Natural killer cell (primary cell): ENCODE measurements around the gene ACAP3. TPM values are rescaled to one million over a fixed set of nuclear protein-coding genes. Genes with fewer than 3 reads are reported as not detected.

Experiments used
- ATAC-seq, 3 donors: fragments of 150-1000 bp in 2 of 3; fragments of 200-7000 bp in 1 of 3; cut with Tn5 transposase; 1 replicate in 1 of 3; 2 replicates in 2 of 3; pipeline ENCODE4 v1.10.0; 2021; ENCODE audit warnings: mild to moderate bottlenecking in 2 of 3, moderate library complexity in 2 of 3
- DNase-seq, 2 donors: peaks; one replicate each; pipeline versions ENCODE4 v3.0.0 to v3.0.0-alpha.2; 2013 to 2021; ENCODE audit warnings: mixed read lengths in 1 of 2
- H3K27ac ChIP-seq: one replicate; pipeline ENCODE4 v1.5.1; 2013; ENCODE audit warnings: mild to moderate bottlenecking, low read length
- H3K27me3 ChIP-seq: one replicate; pipeline ENCODE4 v1.6.1; 2013; ENCODE audit warnings: low read length; ENCODE audit not compliant: control insufficient read depth, insufficient read depth
- H3K36me3 ChIP-seq: one replicate; pipeline ENCODE4 v1.6.1; 2013; ENCODE audit warnings: low read length; ENCODE audit not compliant: control insufficient read depth, insufficient read depth
- H3K4me1 ChIP-seq: one replicate; pipeline ENCODE4 v1.6.1; 2013; ENCODE audit warnings: low read length; ENCODE audit not compliant: control insufficient read depth, insufficient read depth
- H3K4me3 ChIP-seq: one replicate; pipeline ENCODE4 v1.5.1; 2013; ENCODE audit warnings: low read length
- H3K9me3 ChIP-seq: one replicate; pipeline ENCODE4 v1.6.1; 2013; ENCODE audit warnings: low read length; ENCODE audit not compliant: control insufficient read depth, insufficient read depth
- H3K27ac Mint-ChIP-seq, 2 donors: one replicate each; pipeline ENCODE4 v1.8.0; 2022; ENCODE audit warnings: mild to moderate bottlenecking in 2 of 2, mixed read lengths in 2 of 2, moderate library complexity in 1 of 2
- H3K27me3 Mint-ChIP-seq, 2 donors: one replicate each; pipeline ENCODE4 v1.8.0; 2022; ENCODE audit warnings: low read depth in 2 of 2, mixed read lengths in 2 of 2
- H3K36me3 Mint-ChIP-seq: one replicate; pipeline ENCODE4 v1.8.0; 2022; ENCODE audit warnings: mixed read lengths
- H3K4me1 Mint-ChIP-seq, 2 donors: one replicate each; pipeline ENCODE4 v1.8.0; 2022; ENCODE audit warnings: mixed read lengths in 2 of 2
- H3K4me3 Mint-ChIP-seq: one replicate; pipeline ENCODE4 v1.8.0; 2022; ENCODE audit warnings: mild to moderate bottlenecking, moderate library complexity, mixed read lengths
- H3K9me3 Mint-ChIP-seq, 2 donors: one replicate each; pipeline ENCODE4 v1.8.0; 2022; ENCODE audit warnings: mixed read lengths in 2 of 2
- WGBS: methylation state at CpG from one replicate; pipeline ENCODE4 v1.1.7; 2013; ENCODE audit warnings: missing lambda C conversion rate; ENCODE audit not compliant: insufficient coverage; 5-methylcytosine and 5-hydroxymethylcytosine counted together
- intact Hi-C: fragments of 100-400 bp; cut with micrococcal nuclease; formaldehyde crosslinking; loops from one replicate; pipeline ENCODE4 v1.14.2; 2022
- total RNA-seq, 4 donors: library from RNA; stranded (reverse); fragments of 120-200 nt in 1 of 4; gene quantifications; one replicate each; pipeline versions ENCODE4 v1.2.3 to v1.2.4, GENCODE V29; 2013 to 2022
- TF ChIP-seq, protein P1 (sequence below): fragments of 200-600 bp; IDR thresholded peaks from one replicate; pipeline ENCODE4 v1.8.0; 2022; ENCODE audit warnings: antibody characterized with exemption

ACAP3 gene
- total RNA-seq, 3 donors from 2014 or later (not counting 1 experiment from before 2014, with no cell fraction given) = 56.1 to 59.7 (median 59.0) TPM

DNA sequence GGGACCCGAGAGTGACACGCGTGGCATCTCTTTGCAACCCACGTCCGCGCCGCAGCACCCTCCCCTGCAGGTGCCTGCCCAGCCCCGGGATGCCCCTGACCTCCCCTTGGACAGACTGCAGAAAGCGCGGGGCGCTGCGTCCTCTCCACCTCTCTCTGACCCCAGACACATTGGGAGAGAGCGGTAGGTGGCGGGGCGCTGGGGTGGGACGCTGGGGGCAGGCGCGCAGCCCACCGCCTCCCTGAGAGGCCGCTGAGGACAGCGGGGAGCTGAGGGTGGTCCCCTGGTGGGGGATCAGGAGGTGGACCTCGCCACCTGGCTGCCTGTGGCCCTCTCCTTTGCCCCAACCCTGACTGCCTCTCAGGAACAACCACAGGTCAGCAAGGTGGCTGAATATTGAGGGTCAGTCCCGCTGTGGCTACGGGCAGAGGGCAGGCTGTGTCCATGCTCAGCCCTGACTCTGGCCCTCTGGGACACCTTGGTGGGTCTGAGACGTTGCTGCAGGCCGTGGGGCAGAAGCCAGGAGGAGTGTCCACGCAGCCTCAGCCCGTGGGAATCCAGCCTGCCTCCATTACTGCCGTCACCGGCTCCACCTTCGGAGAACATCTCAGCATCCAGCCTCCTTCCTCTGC is 33.3 kb downstream of the ACAP3 start:
- Mint-ChIP-seq H3K27me3 (no peaks in the 10 kb centered on the region), H3K36me3 (no peaks in the 10 kb centered on the region), H3K4me3 (peak overlapping the region; percentile 81), H3K27ac (peak overlapping the region in 1 of 2 donors; percentile 51), H3K9me3 (no peaks in the 10 kb centered on the region), H3K4me1 (peaks cover 28 to 34% of the 10 kb centered on the region in 2 donors)
- no peaks in the 10 kb centered on the region for H3K27me3 ChIP-seq
- no peaks in the 10 kb centered on the region for H3K9me3 ChIP-seq
- TF ChIP-seq, protein P1, sequence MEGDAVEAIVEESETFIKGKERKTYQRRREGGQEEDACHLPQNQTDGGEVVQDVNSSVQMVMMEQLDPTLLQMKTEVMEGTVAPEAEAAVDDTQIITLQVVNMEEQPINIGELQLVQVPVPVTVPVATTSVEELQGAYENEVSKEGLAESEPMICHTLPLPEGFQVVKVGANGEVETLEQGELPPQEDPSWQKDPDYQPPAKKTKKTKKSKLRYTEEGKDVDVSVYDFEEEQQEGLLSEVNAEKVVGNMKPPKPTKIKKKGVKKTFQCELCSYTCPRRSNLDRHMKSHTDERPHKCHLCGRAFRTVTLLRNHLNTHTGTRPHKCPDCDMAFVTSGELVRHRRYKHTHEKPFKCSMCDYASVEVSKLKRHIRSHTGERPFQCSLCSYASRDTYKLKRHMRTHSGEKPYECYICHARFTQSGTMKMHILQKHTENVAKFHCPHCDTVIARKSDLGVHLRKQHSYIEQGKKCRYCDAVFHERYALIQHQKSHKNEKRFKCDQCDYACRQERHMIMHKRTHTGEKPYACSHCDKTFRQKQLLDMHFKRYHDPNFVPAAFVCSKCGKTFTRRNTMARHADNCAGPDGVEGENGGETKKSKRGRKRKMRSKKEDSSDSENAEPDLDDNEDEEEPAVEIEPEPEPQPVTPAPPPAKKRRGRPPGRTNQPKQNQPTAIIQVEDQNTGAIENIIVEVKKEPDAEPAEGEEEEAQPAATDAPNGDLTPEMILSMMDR = no peak
- 32% methylated on average over 31 of the region's 31 CpGs for WGBS
- ATAC-seq (no peak), DNase-seq (no peak)
- H3K36me3 ChIP-seq = no peaks in the 10 kb centered on the region
- peaks cover 40% of the 10 kb centered on the region for H3K4me1 ChIP-seq
- peak overlapping the region; percentile 21 for H3K27ac ChIP-seq
- peak overlapping the region; percentile 68 for H3K4me3 ChIP-seq
- intact Hi-C loops = loop anchor here (5.0 kb wide), 2 partner anchors 33 to 157 kb away; partner anchors contain the start of genes ACAP3, C1orf159 and PUSL1

DNA sequence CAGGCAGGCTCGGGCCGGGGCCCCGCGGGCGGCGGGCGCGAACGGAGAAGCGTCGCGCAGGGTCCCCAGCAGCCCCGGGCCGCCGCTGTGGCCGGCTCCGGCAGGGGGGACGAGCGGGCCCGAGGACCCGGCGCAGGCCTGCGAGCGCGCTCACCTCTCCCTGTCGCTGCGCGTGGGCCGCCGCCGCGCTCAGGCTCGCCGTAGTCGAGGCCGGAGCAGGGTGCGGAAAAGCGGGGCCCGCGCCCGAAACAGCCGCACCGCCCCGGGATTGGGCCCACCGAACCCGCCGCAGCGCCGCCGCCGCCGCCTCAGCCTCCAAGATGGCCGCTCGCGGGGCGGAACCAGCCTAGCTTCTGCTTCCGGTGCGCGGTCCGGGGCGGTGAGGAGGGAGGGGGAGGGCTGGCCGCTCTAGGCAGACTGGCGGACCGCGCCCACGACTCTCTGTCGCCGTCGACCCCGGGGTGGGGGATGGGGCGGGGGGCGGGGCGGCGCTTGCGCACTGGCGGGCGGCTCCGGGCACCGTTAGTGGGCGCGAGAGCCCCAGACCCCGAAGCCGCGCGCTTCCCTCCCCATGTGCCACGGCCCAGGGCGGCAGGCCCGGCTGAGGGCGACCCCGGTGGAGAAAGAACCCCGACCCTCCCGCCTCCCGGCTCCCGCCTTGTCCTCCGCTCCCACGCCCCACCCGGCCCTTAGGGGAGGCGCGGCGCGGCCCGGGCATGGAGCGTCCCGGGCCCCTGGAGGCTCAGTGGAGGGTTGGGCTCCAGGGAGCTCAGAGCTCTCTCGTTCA is 34.0 kb downstream of the ACAP3 start, which contains the start of gene UBE2J2:
TSS of gene UBE2J2 (minus strand) at position 343 of the 787 bp plus-strand sequence. CDS start 5,862 bp downstream, outside the sequence.
- peak within 1 kb of the TSS; percentile 51 to 58 for H3K27ac Mint-ChIP-seq
- WGBS = under 1% methylated on average over 105 of the region's 105 CpGs
- ATAC-seq (peak; percentile 96 to 99 (median 98)), DNase-seq (peak; percentile 86 to 96)
- Histone ChIP-seq H3K9me3 (no peaks in the 10 kb centered on the region), H3K27ac (peak within 1 kb of the TSS; percentile 36), H3K27me3 (no peaks in the 10 kb centered on the region), H3K4me3 (peak within 1 kb of the TSS; percentile 74), H3K36me3 (no peaks in the 10 kb centered on the region), H3K4me1 (peaks cover 40% of the 10 kb centered on the region)
- intact Hi-C loops = loop anchor here (5.0 kb wide), 2 partner anchors 34 to 156 kb away; partner anchors contain the start of genes ACAP3, C1orf159 and PUSL1
- TF ChIP-seq, protein P1 = no peak
- peaks cover 28 to 37% of the 10 kb centered on the region in 2 donors for H3K4me1 Mint-ChIP-seq
- H3K36me3 Mint-ChIP-seq = no peaks in the 10 kb centered on the region
- H3K27me3 Mint-ChIP-seq = no peaks in the 10 kb centered on the region
- peak within 1 kb of the TSS; percentile 84 for H3K4me3 Mint-ChIP-seq
- H3K9me3 Mint-ChIP-seq = no peaks in the 10 kb centered on the region

DNA sequence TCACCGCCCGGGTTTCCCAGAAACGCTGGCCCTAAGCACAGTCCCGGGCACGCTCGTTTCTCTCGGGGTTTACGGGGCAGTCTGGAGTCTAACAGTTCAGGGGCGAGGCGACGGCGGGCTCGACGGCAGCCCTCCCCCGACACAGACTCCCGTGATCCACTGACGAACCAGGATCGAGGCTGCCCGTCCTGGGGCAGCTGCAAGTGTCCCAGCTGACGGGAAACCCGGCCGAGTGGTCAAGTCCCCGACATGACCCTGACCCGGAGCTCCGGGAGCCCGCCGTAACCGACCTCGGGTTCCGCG is 34.6 kb downstream of the ACAP3 start:
- TF ChIP-seq, protein P1 = no peak
- H3K36me3 ChIP-seq = peaks cover 2% of the 10 kb centered on the region
- ATAC-seq = peak; percentile 1 to 6 (median 3)

More for the DNA sequence above, 34.6 kb downstream of the ACAP3 start:
- H3K4me3 Mint-ChIP-seq = peak overlapping the region; percentile 84
- intact Hi-C loops = loop anchor here (5.0 kb wide), 2 partner anchors 34 to 156 kb away; partner anchors contain the start of genes ACAP3, C1orf159 and PUSL1
- Histone ChIP-seq H3K9me3 (no peaks in the 10 kb centered on the region), H3K27ac (peak overlapping the region; percentile 36), H3K27me3 (no peaks in the 10 kb centered on the region), H3K4me3 (peak overlapping the region; percentile 74), H3K4me1 (peaks cover 40% of the 10 kb centered on the region)
- H3K36me3 Mint-ChIP-seq = no peaks in the 10 kb centered on the region
- under 1% methylated on average over 31 of the region's 31 CpGs for WGBS
- no peaks in the 10 kb centered on the region for H3K9me3 Mint-ChIP-seq
- peaks cover 28 to 41% of the 10 kb centered on the region in 2 donors for H3K4me1 Mint-ChIP-seq
- peak overlapping the region; percentile 51 to 58 for H3K27ac Mint-ChIP-seq
- H3K27me3 Mint-ChIP-seq = no peaks in the 10 kb centered on the region
- peak in 1 of 2 donors; percentile 45 for DNase-seq
